Panc1 (cell line): Measurements from ENCODE around the gene USP24.

ENCODE experiments used
- CTCF ChIP-seq: fragments of 450-650 bp; IDR thresholded peaks from 2 replicates; pipeline ENCODE4 v1.5.1; 2017; ENCODE audit warnings: mild to moderate bottlenecking
- POLR2AphosphoS5 ChIP-seq: IDR thresholded peaks from 2 replicates; pipeline ENCODE4 v1.6.1; 2012; ENCODE audit warnings: mild to moderate bottlenecking, low read depth, low read length, moderate library complexity
- REST ChIP-seq, 2 experiments: IDR thresholded peaks; 2 replicates each; pipeline ENCODE4 v1.6.1; 2011 to 2012; ENCODE audit warnings: low read depth in 2 of 2, control low read depth in 1 of 2, low read length in 1 of 2, mild to moderate bottlenecking in 1 of 2, moderate library complexity in 1 of 2; ENCODE audit not compliant: insufficient read depth in 1 of 2
- SIN3A ChIP-seq: IDR thresholded peaks from 2 replicates; pipeline ENCODE4 v1.6.1; 2012; ENCODE audit warnings: low read depth, mild to moderate bottlenecking, low read length, moderate library complexity, borderline replicate concordance; ENCODE audit not compliant: insufficient read depth
- TCF7L2 ChIP-seq: IDR thresholded peaks from 2 replicates; pipeline ENCODE4 v1.6.1; 2011; ENCODE audit warnings: mild to moderate bottlenecking, low read depth, low read length, inconsistent platforms

- no peak for TF ChIP-seq CTCF
- no peak for TF ChIP-seq POLR2AphosphoS5
- TF ChIP-seq SIN3A = no peak
- no peak for TF ChIP-seq REST (IDR thresholded peaks at IDR 0.05; ENCODE audit: insufficient read depth in 1 of 2, low read depth in 2 of 2, low read length in 1 of 2)
- TF ChIP-seq TCF7L2 = no peak
These were observed 108.1 kb downstream of the USP24 start for GRCh38 chr1:55107101-55107500.
